ENCODE results near the gene LARGE2. TPM values are rescaled to one million over a fixed set of nuclear protein-coding genes. Genes with fewer than 3 reads are reported as not detected.

The LARGE2 gene
- total and polyA plus RNA-seq, 9 of the 15 experiments (the other 6 are each of a cell fraction or from before 2014, with no cell fraction given): 0.56 to 14.1 (median 6.6) TPM

GRCh38 chr11:45964911-45965389 is 42.5 kb downstream of the LARGE2 start (continued):
- TF ChIP-seq DPF2 (IDR thresholded peaks at IDR 0.05) (no peak), E2F5 (CRISPR knock-in tag; IDR thresholded peaks at IDR 0.05) (no peak), SNAPC5 (CRISPR knock-in tag; IDR thresholded peaks at IDR 0.05) (no peak), HDAC3 (IDR thresholded peaks at IDR 0.05; ENCODE audit: borderline replicate concordance, partially characterized antibody) (no peak), ETS1 (conservative IDR thresholded peaks at IDR 0.05; ENCODE audit: control insufficient read depth, low read depth, low read length) (no peak), TSC22D4 (tag; IDR thresholded peaks at IDR 0.05) (no peak), ZNF764 (CRISPR knock-in tag; IDR thresholded peaks at IDR 0.05; ENCODE audit: low read depth) (no peak), POLR2G (IDR thresholded peaks at IDR 0.05; ENCODE audit: low read depth, low read length) (no peak), ZNF140 (CRISPR knock-in tag; IDR thresholded peaks at IDR 0.05) (no peak), BHLHE40 (IDR thresholded peaks at IDR 0.05; ENCODE audit: low read length) (peak; percentile 35; the same call in 1 of the 2 replicates), ZNF444 (CRISPR knock-in tag; IDR thresholded peaks at IDR 0.05) (no peak), CEBPB (tag; IDR thresholded peaks at IDR 0.05) (no peak), ZNF695 (CRISPR knock-in tag; IDR thresholded peaks at IDR 0.05) (no peak), CHD4 (IDR thresholded peaks at IDR 0.05; ENCODE audit: insufficient read depth, insufficient replicate concordance, low read depth, low read length, poor library complexity, severe bottlenecking) (no peak), SIN3B (IDR thresholded peaks at IDR 0.05; ENCODE audit: low read depth) (no peak), SAFB (IDR thresholded peaks at IDR 0.05; ENCODE audit: borderline replicate concordance, low read depth, low read length) (no peak), MTF1 (CRISPR knock-in tag; IDR thresholded peaks at IDR 0.05; ENCODE audit: borderline replicate concordance) (no peak), KHSRP (IDR thresholded peaks at IDR 0.05) (no peak), HMGN3 (IDR thresholded peaks at IDR 0.05; ENCODE audit: borderline replicate concordance, extremely low read depth, insufficient read length, low read depth, low read length) (no peak), ZNF655 (CRISPR knock-in tag; IDR thresholded peaks at IDR 0.05) (no peak), HMG20B (CRISPR knock-in tag; IDR thresholded peaks at IDR 0.05) (no peak), RHOXF2B (CRISPR knock-in tag; conservative IDR thresholded peaks at IDR 0.05) (no peak), NCOR1 (IDR thresholded peaks at IDR 0.05) (no peak), CCAR2 (IDR thresholded peaks at IDR 0.05; ENCODE audit: low read depth, low read length) (no peak)
- TF ChIP-seq, protein P1, sequence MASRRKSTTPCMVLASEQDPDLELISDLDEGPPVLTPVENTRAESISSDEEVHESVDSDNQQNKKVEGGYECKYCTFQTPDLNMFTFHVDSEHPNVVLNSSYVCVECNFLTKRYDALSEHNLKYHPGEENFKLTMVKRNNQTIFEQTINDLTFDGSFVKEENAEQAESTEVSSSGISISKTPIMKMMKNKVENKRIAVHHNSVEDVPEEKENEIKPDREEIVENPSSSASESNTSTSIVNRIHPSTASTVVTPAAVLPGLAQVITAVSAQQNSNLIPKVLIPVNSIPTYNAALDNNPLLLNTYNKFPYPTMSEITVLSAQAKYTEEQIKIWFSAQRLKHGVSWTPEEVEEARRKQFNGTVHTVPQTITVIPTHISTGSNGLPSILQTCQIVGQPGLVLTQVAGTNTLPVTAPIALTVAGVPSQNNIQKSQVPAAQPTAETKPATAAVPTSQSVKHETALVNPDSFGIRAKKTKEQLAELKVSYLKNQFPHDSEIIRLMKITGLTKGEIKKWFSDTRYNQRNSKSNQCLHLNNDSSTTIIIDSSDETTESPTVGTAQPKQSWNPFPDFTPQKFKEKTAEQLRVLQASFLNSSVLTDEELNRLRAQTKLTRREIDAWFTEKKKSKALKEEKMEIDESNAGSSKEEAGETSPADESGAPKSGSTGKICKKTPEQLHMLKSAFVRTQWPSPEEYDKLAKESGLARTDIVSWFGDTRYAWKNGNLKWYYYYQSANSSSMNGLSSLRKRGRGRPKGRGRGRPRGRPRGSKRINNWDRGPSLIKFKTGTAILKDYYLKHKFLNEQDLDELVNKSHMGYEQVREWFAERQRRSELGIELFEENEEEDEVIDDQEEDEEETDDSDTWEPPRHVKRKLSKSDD (conservative IDR thresholded peaks at IDR 0.05; ENCODE audit: low read length): no peak

Measured in K562 (cell line).